Muscle of back (tissue), 11 donors: ENCODE results near the gene ZNF8. TPM values are rescaled to one million over a fixed set of nuclear protein-coding genes. Genes with fewer than 3 reads are reported as not detected.
"Not testable (repeated sequence)": the region's sequence is repeated elsewhere in the genome, so short reads cannot be mapped to it uniquely, and the experiment has no call there.

ENCODE experiments used
- DNase-seq, 3 donors: peaks; one replicate each; pipeline versions ENCODE4 v3.0.0 to v3.0.0-alpha.2; 2013
- polyA plus RNA-seq, 10 donors: library from polyadenylated mRNA; unstranded; fragments of 120-200 nt; gene quantifications; one replicate each; pipeline ENCODE4 v1.2.1, GENCODE V29; 2013; ENCODE audit not compliant: insufficient read length in 10 of 10

ZNF8 gene
- polyA plus RNA-seq, 10 donors: 4.0 to 6.7 (median 5.3) TPM

DNA sequence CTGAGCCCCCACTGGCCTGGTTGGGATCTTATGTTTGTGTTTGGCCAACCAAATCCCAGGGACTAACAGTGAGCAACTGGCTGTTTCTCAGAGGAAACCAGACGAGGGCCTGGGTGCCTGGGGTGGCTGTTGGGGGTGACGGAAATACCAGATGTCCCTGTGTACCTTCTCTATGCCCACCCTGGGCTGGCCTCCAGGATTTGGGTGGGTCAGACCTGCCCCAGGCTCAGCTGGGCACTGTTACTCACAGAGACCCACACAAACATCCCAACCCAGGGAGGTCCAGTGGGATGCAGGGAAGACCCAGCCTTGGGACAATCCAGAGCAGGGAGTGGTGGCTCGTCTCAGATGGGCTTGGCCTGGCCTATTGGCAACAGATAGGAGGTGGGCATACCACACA lies 56.9 kb downstream of the ZNF8 start:
- no peak for DNase-seq

DNA sequence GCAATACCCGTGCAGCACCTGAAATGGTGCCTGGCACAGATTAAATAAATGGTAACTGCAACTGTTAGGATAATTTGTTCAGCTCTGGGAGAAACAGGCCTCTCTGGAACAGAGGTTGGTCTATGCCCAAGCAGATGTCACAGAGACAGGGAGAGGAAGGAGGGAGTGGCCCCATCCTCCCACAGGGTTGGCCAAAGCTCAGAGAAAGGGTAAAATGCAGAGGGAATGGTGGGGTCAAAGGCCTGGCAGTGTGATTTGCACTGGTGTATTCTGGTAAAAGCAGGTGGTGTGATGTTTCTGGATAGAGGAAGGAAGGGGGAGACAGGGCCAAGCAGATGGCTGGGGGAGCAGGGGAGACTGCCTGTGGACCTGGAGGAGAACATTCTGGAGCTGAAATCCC lies 57.5 kb downstream of the ZNF8 start:
- no peak for DNase-seq

DNA sequence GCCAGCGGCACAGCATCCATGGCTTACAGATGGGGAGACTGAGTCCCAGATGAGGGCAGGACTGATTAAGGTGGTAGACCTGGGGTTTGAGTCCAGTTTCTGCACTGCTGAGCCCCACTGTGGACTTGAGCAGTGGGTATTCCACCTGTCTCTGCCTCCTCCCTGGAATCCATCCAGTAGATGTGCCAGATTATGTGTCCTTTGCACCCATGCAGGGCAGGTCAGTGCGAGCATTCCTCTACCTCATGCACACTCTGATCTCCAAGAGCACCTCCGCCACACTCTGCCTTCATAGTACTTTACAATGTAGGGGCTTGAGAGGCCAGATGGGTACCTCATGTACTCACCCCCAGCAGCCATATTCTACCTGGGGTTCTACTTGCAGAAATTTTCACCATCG lies 58.1 kb downstream of the ZNF8 start:
- no peak for DNase-seq

DNA sequence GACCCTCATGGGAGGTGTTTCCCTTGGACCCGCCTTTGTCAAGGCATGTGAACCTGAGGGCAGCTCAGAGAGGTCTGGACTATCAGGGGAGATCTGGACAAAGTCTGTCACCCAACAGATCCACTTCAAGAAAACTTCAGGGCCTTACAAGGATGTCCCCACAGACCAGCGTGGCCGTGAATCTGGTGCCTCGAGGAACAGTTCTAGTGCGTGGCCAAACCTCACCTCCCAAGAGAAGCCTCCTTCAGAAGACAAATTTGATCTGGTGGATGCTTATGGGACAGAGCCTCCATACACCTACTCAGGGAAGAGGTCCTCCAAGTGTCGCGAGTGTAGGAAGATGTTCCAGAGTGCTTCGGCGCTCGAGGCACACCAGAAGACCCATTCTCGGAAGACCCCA lies 59.6 kb downstream of the ZNF8 start:
- no peak for DNase-seq

DNA sequence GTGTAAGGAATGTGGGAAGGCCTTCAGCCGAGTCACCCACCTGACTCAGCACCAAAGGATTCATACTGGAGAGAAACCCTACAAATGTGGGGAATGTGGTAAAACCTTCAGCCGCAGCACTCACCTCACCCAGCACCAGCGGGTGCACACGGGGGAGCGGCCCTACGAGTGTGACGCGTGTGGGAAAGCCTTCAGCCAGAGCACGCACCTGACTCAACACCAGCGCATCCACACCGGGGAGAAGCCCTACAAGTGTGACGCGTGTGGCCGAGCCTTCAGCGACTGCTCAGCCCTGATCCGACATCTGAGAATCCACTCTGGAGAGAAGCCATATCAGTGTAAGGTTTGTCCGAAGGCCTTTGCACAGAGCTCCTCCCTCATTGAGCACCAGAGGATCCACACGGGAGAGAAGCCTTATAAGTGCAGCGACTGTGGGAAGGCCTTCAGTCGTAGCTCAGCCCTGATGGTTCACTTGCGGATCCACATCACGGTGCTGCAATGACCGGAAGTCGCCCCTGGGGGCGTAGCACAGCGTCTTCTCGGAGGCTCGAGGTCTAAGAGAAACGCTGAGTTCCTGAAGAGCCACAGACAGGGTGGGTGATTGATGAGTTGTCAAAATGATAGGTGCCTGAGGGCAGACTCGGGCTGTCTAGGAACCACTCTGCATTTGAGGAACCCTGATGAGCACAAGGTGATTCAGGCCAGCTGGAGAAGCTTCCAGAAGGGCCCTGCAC lies 60.2 kb downstream of the ZNF8 start:
- DNase-seq: no peak

DNA sequence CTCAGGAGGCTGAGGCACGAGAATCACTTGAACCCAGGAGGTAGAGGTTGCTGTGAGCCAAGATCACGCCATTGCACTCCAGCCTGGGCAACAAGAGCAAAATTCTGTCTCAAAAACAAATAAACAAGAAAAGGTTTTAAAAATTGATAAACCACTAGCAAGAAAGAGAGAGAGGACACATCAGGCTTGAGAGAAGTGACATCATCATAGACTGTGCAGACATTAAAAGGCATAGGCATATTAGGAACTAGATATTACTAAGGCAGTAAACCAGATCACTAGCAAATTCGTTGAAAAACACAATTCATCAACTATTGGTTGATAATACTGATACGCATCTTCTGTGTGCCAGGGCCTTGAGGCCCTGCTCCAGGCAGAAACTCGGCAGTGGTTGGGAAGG lies 66.8 kb downstream of the ZNF8 start:
- DNase-seq: no peak

DNA sequence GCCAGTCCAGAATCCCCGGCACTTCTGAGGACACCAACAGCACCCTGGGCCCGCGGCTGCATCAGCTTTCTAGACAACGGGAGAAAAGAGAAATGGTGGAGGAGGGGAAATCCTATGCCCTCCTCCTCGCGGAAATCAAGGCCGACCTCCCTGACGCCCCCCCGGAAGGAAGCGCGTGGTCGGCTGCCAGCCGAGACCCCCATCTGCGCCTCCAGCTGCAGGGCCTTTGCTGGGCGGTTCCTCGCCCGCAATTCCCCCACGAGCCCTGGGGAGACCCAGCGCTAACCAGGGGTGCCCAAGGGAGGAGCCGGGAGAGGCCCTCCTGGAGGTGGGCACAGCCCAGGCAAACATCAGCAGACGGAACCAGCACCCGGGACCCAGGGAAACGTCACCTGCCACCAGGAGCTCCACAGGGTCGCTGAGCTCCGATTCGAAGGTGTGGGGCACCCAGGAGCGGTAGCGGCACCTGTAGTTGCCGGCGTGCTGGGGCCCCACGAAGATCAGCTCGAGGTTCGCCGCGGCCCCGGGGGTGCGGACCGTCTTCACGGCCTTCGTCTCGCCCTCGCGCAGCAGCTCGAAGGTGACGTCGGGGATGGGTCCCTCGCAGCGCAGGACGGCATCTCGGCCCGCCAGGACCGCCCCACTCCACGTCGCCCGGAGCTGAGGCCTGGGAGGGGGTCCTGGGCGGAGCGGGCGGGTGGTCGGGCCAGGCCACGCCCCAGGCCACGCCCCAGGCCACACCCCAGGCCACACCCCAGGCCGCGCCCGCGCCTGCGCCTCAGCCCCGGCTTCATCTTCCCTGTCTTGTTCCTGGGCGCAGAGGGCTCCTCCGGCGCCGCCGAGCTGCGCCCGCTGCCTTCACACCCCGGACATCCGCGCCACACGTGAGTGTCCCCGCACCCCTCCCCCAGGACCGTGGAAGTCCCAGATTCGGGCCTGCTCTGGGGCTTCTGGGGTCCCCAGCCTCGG lies 68.5 kb downstream of the ZNF8 start:
- peak; percentile 37 to 66 (median 47) for DNase-seq

DNA sequence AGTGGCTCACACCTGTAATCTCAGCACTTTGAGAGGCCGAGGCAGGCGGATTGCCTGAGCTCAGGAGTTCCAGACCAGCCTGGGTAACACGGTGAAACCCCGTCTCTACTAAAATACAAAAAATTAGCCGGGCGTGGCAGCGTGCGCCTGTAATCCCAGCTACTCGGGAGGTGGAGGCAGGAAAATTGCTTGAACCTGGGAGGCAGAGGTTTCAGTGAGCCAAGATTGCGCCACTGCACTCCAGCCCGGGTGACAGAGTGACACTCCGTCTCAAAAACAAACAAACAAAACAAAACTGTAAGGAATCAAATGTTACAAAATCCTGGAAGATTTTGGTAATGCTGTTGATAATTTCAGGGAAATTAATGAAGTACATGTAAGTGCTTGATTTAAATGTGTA lies 69.3 kb downstream of the ZNF8 start:
- DNase-seq: not testable (repeated sequence)

DNA sequence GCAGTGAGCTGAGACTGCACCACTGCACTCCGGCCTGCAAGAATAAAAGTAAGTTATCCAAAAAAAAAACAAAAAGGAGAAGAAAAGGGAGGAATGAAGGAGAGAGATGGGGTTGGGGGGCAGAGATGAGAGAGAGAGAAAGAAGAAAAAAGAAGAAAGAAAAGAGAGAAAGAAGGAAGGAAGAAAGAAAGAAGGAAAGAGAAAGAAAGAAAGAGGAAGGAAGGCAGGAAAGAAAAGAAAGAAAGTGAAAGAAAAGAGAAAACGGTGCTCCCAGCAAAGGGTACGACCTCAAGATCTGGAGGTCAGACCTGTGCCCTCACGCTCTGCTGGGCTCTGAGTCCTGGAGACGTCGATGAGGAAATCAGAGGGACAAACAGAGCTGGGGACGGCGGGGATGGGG lies 70.8 kb downstream of the ZNF8 start:
- no peak for DNase-seq

DNA sequence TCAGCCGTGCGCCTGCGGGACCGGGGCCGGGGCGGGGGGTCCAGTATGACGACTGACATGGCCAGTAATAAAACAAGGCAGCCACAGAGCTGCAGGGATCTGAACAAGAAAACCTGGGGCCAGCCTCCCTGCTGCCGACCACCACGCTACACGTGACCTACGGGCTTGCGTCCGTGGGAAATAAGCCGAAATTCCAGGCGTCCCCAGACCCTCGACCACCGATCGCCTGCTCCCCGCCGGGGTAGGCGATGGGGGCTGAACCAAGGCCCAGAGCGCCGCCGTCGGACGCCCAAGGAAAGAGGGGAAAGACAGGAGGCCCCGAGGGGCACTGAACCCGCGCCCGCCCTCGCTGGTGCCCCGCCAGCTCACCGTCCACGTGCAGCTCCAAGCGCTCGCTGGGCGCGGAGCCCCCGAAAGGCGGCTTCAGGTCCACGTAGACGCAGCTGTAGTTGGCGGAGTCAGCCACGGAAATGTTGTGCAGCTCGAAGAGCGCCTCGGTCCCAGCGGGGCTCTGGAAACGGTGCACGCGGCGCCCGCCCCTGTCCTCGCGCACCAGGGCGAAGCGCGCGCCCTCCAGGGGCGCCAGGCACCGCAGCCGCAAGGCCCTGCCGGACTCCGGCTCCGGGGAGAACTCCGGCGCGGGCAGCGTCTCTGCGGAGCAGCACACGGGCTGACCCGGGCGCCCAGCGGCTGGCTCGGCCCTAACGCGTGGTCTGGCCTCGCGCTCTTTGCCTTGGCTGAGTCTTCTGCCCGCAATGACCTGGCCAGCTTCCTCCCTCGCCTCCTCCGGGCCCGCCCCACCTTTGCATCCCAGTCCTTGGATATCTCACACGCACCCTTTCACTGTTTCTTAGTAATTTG lies 71.5 kb downstream of the ZNF8 start:
- DNase-seq: peak in 1 of 3 donors; percentile 62

DNA sequence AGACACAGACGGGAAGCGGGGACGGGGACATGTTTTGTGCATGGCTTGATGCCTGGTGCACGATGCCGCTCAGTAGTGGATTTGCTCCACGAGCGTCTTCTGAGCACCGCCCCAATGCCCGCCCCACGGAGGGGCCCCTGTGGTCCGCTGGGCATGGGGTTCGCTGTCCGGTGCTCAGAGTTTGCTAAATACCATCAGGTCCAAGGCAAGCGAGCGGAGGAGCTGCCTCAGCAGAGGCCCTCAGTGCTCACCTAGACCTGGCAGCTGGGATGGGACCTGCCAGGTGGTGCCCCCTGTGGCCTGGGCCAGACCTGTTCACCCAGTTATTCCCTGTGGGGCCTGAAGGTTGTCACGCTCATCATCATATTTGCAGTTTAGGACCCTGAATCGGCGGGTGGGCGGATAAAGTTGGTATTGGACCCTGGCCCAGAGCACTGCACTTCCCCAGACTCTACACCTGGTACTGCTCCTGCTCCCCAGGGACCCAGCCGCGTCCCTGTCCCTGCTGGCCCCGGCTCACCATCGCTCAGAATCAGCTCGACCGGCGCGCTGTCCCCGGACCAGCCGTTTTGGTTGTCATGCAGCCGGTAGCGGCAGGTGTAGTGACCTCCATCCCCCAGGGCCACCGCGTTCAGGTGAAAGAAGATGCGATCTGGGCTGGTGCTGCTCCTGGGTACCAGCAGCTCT lies 72.3 kb downstream of the ZNF8 start:
- DNase-seq: no peak

DNA sequence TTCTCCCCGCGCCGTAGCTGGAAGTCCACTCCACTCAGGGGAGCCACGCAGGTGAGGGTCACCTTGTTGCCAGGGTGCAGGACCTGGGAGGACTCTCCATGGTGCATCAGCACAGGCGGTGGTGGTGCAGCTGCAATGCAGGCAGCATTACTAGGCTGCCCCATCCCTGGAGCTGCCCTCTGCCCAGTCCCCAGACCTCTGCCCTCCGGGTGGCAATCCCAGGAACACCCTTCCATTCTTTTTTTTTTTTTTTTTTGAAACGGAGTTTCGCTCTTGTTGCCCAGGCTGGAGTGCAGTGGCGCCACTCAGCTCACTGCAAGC lies 72.8 kb downstream of the ZNF8 start:
- no peak for DNase-seq

DNA sequence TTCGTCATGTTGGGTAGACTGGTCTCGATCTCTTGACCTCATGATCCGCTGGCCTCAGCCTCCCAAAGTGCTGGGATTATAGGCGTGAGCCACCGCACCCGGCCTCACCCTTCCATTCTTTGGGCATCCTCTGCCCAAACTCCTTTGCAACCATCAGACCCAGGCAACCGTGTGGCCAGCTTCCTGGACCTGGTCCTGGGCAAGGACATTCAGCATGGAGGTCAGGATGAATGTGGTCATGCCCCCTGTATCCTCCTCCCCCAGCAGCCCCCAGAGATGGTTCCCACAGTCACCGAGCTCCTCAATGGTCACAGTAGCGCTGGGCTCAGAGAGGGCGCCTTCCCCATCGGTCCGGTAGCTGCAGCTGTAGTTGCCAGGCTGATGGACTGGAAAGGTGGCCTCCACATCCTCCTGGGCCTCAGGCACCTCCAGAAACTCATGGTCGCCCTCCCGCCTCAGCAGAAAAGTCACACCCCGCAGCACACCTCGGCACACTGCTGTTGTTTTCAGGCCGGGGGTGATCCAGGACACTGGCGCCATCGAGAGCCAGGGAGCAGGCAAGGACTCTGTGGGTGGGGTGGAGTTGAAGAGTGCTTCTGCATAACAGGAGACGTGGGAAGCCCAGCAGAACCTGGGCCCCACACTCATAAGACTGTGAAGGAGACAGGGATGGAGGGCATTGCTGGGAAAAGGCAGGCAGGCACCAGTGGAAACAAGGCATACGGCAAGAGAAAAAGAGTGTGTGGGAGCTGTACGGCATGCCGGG lies 73.4 kb downstream of the ZNF8 start:
- DNase-seq: no peak

Other genes starting within 250 kb of the ZNF8 start
- gene ZSCAN1, start 244.9 kb upstream of the ZNF8 start, polyA plus RNA-seq: 1 to 10 TPM in 4 of 10 donors, under 1 TPM in 6; 0.48 to 1.5 (median 0.91) TPM
- 10 to 100 TPM in 9 of 10 donors, 1 to 10 TPM in 1; 9.9 to 19.1 (median 13.7) TPM for gene ZNF135, start 219.7 kb upstream of the ZNF8 start, polyA plus RNA-seq
- 10 to 100 TPM; 50.1 to 66.8 (median 56.6) TPM for gene ZSCAN18, start 180.7 kb upstream of the ZNF8 start, polyA plus RNA-seq
- gene ZNF329, start 128.2 kb upstream of the ZNF8 start, polyA plus RNA-seq: 10 to 100 TPM; 10.5 to 14.5 (median 11.5) TPM
- 10 to 100 TPM in 3 of 10 donors, 1 to 10 TPM in 7; 7.5 to 11.7 (median 9.7) TPM for gene ZNF274, start 95.9 kb upstream of the ZNF8 start, polyA plus RNA-seq
- gene ZNF544, start 50.0 kb upstream of the ZNF8 start, polyA plus RNA-seq: 10 to 100 TPM; 11.1 to 20.5 (median 16.9) TPM
- gene ERVK3-1, start 26.4 kb downstream of the ZNF8 start, polyA plus RNA-seq: 10 to 100 TPM; 23.7 to 34.9 (median 30.5) TPM
- gene ZSCAN22, start 48.0 kb downstream of the ZNF8 start, polyA plus RNA-seq: 1 to 10 TPM; 2.7 to 3.4 (median 2.9) TPM
- gene A1BG, start 74.5 kb downstream of the ZNF8 start, polyA plus RNA-seq: 1 to 10 TPM; 1.1 to 7.3 (median 3.2) TPM
- 1 to 10 TPM; 1.8 to 3.5 (median 2.1) TPM for gene ZNF497, start 83.8 kb downstream of the ZNF8 start, polyA plus RNA-seq
- gene ZNF837, start 102.1 kb downstream of the ZNF8 start, polyA plus RNA-seq: 1 to 10 TPM in 7 of 10 donors, under 1 TPM in 3; 0.36 to 2.7 (median 1.3) TPM
- gene RPS5, start 108.3 kb downstream of the ZNF8 start, polyA plus RNA-seq: 1,000 to 10,000 TPM; 1,378 to 1,791 (median 1,640) TPM
- gene RNF225, start 116.7 kb downstream of the ZNF8 start, polyA plus RNA-seq: under 1 TPM in 1 of 10 donors, not detected in 9; 0.17 TPM
- 1 to 10 TPM; 4.5 to 7.6 (median 5.7) TPM for gene ZNF584, start 129.7 kb downstream of the ZNF8 start, polyA plus RNA-seq
- 1 to 10 TPM; 3.8 to 5.6 (median 5.0) TPM for gene ZNF132, start 161.2 kb downstream of the ZNF8 start, polyA plus RNA-seq
- gene ZNF324B, start 172.7 kb downstream of the ZNF8 start, polyA plus RNA-seq: 1 to 10 TPM; 2.3 to 4.2 (median 3.4) TPM
- 1 to 10 TPM; 3.3 to 6.4 (median 5.0) TPM for gene ZNF324, start 188.1 kb downstream of the ZNF8 start, polyA plus RNA-seq
- 1 to 10 TPM; 5.2 to 9.3 (median 6.4) TPM for gene ZNF446, start 197.4 kb downstream of the ZNF8 start, polyA plus RNA-seq
- 1 to 10 TPM; 2.4 to 5.5 (median 3.9) TPM for gene SLC27A5, start 233.0 kb downstream of the ZNF8 start, polyA plus RNA-seq
- 10 to 100 TPM in 3 of 10 donors, 1 to 10 TPM in 7; 6.3 to 11.2 (median 7.9) TPM for gene ZBTB45, start 240.9 kb downstream of the ZNF8 start, polyA plus RNA-seq